HG02884 (cell line): Measurements from ENCODE around the gene RPL21.
"Not testable (repeated sequence)": the region's sequence is repeated elsewhere in the genome, so short reads cannot be mapped to it uniquely, and the experiment has no call there.

ENCODE experiments used
- ATAC-seq: cut with Tn5 transposase; IDR thresholded peaks from one replicate; pipeline ENCODE4 v1.9.1; 2021; ENCODE audit warnings: mild to moderate bottlenecking, moderate library complexity; ENCODE audit not compliant: unreplicated experiment

RPL21 gene

DNA sequence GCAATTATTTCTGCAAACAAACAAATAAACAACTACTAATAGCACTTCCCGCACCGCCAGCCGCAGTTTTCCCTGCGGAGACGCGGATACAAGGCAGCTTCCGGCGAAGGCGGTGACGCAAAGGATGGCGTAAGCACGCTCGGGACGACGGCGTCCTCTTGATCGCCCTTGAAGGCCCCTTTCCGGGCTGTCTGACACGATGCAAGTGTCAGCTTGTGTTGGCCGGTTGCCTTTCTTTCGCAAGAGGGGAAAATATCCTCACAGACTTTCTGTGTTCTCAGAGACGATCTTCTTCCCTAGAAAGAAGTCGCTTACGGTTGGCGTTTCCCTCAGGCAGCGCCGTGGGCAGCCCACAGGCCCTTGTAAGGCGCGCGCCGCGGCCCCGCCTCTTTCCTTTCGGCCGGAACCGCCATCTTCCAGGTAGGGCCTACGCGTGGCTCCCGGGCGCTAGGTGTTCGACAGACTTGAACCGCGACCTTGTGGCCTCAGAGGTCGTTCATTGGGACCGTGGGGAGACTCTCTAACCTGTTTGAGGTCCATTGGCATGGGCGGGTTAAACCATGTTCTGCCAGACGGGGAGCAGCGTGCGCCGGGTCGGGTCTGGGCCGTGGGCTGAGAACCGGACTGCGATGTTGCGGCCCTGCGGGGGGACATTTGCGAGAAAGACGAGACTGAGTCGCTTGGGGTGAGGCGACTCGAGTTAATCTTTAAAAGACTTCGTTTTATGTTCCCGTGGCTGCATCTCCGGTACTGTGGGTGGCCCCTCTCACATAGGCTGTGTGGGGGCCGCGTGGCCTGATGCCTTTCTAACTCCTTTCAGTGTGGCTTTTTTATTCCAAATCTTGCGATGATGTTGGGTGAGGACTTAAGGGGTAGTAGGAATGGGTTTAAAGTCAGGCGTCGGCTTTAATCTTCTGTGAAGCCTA lies at the start of gene RPL21:
Gene RPL21, plus strand, starts transcription at position 393 of the 926 bp plus-strand sequence. CDS start 2,219 bp downstream, outside the sequence.
- peak; percentile 89 for ATAC-seq

DNA sequence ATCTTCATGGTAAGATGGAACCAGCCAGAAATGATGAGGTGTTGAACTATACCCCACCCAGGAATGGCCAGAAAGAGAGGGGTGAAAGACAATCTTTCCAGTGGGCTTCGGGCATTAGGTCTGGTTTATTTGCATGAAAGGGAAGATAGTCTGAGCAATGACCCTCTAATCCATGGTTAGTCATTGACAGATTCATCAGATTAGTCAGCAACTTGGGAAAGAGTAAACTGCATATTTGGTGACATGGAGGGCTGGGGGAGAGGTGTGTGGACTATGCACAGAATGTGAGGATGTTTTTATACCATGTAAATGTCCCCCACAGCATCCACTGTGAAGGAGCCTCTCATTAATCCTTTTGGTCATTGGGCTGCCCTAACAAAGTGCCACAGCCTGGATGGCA lies 49.7 kb upstream of the RPL21 start:
- ATAC-seq = no peak

DNA sequence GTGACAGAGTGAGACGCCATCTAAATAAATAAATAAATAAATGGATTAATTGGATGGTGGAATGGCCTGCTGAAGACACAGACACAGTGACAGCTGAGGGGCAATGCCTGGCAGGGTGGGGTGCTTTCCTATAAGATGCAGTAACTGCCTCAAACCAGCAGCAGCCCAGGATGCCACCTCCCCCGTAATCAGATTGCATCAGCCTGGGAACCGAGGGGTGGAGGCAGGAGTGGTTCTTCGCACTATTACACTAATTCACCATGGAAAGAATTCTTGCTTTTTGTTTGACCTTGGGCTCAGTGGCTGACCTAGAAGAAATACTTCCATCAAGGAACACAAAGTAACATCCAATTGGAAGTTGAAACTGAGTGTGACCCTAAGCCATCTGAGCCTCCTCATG lies 48.2 kb upstream of the RPL21 start:
- no peak for ATAC-seq

DNA sequence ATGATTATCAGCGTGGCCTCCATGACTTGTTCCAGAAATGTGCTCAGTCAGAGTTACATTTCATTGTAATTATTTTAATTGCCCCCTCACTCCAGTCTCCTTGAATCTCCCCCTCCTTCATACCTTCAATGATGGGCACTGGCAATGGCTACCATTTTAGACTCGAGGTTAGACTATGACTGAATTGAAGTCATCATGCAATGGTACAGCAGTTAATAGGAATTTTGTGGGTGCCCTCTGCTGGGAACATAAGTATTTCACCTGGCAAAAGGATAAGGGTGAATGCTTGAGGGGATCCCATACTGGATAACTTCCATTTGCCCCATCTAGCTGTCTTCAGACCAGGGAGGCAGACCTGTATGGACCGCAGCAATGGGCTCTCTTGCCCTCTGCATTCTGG lies 47.5 kb upstream of the RPL21 start:
- ATAC-seq = no peak

DNA sequence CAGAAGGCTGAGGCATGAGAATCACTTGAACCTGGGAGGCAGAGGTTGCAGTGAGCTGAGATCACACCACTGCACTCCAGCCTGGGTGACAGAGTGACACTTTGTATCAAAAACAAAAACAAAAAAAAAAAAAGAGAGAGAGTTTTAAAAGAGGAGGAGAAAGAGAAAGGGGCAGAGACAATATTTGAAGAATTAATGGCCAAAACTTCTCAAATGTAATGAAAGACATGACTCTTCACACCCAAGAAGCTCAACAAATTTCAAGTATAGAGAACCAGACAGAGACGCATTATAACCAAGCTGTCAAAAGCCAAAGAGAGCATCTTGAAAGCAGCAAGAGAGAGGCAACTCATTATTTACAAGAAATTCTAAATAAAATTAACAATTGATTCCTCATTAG lies 42.8 kb upstream of the RPL21 start:
- ATAC-seq = no peak

DNA sequence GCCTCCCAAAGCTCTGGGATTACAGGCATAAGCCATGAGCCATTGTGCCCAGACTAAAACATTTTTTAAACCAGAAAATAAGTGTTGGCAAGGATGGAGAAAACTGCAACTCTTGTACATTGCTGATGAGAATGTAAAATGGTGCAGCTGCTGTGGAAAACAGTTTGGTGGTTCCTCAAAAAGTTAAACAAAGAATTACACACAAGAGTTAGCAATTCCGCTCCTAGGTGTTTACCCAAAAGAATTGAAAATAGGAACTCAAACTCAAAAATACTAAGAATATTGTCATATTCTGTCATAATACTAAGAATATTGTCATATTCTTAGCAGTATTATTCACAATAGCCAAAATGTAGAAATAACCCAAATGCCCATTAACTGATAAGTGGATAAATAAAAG lies 40.1 kb upstream of the RPL21 start:
- ATAC-seq = no peak

DNA sequence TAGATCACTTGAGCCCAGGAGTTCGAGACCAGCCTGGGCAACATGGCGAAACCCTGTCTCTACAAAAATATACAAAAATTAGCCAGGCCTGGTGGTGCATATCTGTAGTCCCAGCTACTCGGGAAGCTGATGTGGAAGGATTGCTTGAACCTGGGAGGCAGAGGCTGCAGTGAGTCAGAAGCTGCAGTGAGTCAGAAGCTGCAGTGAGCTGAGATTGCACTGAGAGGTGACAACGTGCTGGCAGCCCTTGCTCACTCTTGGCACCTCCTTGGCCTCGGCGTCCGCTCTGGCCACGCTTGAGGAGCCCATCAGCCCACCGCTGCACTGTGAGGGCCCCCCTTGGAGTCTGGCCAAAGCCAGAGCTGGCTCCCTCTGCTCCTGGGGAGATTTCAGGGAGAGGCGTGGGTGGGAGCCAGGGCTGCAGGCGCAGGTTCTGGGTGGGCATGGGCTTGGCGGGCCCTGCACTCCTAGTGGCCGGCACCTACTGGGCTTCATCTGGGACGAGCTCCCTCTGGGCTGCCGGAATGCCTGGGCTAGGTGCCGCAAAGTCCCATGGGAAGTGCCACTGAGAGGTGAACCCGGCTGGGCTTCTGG lies 39.5 kb upstream of the RPL21 start:
- no peak for ATAC-seq

DNA sequence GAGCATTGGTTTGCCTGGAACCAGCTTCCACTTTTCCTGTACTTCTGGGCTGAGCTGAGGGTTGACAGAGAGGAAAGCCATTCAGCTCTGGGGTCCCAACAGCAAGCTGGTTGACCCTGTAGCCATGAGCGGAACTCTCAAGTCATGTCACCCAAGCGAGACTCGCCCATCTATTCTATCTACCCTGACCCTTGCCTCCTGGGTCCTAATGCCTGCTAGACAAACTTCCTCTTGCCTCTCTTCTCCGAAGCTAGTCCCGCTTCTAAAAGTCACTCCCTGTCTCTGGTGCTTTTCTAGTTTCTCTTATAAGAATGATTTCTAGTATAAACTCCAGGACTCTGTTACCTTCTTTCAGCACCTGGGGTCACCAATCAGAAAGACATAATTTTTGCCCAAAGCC lies 38.0 kb upstream of the RPL21 start:
- ATAC-seq = not testable (repeated sequence)

DNA sequence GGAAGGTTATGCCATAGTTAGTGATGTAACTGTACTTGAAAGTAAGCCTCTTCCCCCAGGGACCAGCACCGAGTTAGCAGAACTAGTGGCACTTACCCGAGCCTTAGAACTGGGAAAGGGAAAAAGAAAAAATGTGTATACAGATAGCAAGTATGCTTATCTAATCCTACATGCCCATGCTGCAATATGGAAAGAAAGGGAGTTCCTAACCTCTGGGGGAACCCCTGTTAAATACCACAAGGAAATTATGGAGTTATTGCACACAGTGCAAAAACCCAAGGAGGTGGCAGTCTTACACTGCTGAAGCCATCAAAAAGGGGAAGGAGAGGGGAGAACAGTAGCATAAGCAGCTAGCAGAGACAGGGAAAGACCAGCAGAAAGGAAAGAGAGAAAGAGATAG lies 33.6 kb upstream of the RPL21 start:
- not testable (repeated sequence) for ATAC-seq

DNA sequence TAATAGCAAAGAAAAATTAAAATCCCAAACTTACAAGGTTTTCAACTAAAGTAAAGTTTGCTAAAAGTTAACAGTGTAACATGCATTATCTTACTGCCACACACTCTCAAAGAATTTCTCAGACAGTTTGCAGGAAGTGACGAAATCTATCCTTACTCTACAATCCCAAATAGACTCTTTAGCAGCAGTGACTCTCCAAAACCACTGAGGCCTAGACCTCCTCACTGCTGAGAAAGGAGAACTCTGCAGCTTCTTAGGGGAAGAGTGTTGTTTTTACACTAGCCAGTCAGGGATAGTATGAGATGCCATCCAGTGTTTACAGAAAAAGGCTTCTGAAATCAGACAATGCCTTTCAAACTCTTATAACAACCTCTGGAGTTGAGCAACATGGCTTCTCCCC lies 32.5 kb upstream of the RPL21 start:
- ATAC-seq = not testable (repeated sequence)

DNA sequence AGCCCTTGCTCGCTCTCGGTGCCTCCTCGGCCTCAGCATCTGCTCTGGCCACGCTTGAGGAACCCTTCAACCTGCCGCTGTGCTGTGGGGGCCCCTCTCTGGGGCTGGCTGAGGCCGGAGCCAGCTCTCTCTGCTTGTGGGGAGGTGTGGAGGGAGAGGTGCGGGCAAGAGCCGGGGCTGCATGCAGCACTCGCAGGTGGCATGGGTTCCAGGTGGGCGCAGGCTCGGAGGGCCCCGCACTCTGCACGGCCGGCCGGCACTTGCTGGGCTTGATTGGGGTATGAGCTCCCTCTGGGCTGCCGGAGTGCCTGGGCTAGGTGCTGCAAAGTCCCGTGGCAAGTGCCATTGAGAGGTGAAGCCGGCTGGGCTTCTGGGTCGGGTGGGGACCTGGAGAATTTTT lies 31.7 kb upstream of the RPL21 start:
- no peak for ATAC-seq

DNA sequence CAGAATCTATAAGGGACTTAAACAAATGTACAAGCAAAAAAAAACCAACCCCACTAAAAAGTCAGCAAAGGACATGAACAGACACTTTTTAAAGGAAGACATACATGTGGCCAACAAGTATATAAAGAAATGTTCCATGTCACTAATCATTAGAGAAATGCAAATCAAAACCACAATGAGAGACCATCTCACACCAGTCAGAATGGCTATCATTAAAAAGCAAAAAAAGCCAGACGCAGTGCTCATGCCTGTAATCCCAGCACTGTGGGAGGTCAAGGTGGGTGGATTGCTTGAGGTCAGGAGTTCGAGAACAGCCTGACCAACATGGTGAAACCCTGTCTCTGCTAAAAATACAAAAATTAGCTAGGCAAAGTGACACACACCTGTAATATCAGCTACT lies 29.3 kb upstream of the RPL21 start:
- peak; percentile 42 for ATAC-seq

DNA sequence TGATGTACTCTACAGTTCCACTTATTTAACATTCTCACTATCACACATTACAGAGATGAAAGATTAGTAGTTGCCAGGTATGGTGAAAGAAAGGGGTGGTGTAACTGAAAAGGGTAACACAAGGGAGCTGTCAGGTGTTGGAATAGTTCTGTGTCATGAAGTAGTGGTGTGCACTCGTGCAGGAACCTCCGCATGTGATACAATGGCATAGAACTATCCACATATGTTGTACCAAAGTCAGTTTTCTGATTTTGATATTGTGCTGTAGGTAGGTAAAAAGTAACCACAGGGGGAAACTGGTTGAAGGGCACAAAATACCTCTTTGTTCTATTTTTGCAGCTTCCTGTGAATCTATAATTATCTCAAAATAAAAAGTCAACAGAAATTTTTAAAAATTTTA lies 24.4 kb upstream of the RPL21 start:
- ATAC-seq = no peak

DNA sequence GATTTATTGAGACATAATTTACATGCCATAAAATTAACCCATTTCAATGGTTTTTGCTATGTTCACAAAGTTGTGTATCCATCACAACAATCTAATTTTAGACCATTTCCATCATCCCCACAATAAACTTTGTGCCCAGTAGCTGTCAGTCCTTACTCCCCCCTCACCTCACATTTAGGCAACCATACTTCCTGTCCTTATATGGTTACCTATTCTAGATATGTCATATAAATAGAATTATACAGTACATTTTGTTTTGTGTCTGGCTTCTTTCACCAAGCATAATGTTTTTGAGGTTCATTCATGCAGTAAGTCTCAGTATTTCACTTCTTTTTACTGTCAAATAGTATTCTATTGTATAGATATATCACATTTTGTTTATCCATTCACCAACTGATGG lies 23.2 kb upstream of the RPL21 start:
- ATAC-seq = no peak

DNA sequence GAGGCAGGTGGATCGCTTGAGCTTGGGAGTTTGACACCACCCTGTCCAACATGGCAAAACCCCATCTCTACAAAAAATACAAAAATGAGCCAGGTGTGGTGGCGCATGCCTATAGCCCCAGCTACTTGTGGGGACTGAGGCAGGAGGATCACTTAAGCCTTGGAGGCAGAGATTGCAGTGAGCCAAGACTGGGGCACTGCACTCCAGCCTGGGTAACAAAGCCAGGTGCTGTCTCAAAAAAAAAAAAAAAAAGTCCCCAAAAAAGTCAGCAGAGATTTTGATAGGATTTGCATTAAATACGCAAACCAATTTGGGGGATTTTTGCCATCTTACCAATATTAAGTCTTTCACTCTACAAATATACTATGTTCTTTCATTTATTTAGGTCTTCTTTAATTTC lies 21.7 kb upstream of the RPL21 start:
- no peak for ATAC-seq

DNA sequence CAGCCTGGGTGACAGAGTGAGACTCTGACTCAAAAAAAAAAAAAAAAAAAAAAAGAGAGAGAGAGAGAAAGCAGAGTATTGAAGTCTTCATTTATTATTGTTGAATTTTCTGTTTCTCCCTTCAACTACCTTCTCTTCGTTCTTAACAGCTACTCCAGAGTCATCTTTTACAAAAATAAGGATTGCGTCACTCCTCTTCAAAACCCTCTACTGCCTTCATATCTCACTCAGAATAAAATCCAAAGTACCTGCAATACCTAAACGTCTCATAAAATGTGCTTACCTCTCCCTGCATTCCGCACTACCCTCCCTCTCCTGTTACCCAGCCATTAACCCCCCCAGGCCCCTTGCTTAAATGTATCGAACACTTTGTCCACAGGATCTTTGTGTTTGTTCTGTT lies 17.4 kb upstream of the RPL21 start:
- no peak for ATAC-seq

DNA sequence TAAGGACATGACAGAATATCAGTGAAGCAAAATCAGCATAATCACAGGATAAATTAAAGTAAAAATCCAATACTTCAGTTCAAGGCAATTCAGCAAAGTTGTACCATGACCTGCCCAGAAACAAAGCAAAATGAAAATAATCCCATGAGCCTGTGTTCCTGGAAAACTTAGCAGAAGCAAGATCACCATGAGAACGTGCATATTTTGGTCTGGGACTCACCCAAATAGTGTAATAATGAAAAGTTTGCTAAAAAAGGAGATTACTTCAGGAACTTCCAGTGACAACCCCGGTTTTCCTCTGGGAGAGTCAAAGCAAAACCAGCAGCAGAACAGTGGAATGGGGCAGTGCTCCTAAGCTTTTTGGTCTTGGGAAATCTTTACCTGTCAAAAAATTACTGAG lies 14.9 kb upstream of the RPL21 start:
- ATAC-seq = no peak

DNA sequence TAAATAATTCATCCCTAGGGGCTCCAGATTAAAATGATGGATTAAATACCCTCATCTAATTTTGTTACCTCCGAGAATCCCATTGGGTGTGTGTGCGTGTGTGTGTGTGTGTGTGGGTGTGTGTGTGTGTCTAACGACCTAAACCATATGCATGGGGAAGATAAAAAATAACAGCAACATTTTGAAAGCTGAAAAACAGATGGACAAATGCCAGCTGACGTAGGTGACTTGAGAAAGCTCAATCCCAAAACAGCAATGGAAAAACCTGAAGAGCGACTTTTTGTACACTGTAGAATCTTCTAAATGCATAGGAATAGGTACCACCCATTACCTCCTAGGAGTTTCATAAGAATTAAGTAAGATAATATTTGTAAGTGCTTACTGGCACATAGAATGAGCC lies 8.7 kb upstream of the RPL21 start:
- ATAC-seq = no peak

DNA sequence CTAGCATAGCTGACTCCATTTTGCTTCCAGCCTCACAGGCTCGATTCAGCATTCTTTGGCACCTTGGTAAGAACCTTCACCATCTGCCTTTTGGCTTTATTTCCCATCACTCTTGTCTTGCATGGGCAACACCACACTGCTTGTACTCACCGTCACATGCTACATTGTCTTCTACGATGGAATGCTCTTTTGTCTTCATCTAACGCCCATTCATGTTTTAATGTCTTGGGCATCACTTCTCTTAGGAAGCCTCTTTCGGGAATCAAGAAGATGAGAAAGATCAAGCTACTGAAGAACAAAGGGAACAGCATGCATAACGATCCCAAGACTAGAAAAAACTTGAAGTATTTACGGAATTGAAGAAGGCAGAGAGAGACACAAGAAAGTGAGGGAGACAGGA lies 5.7 kb upstream of the RPL21 start:
- no peak for ATAC-seq

DNA sequence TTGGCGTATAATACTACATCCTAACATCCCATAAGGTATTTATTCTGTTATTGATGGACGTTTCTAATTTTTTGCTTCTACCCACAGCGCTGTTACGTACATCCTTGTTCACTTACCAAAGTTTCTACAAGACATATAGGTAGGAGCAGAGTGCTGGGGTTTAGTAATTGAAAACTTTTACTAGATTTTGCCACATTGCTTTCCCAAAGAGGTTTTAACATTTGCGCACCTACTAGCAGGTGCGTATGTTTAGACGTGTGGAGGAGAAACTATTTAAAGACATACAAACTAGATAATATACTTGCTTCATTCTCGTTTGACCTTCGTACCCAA lies 559 bp upstream of the RPL21 start:
- ATAC-seq = no peak

DNA sequence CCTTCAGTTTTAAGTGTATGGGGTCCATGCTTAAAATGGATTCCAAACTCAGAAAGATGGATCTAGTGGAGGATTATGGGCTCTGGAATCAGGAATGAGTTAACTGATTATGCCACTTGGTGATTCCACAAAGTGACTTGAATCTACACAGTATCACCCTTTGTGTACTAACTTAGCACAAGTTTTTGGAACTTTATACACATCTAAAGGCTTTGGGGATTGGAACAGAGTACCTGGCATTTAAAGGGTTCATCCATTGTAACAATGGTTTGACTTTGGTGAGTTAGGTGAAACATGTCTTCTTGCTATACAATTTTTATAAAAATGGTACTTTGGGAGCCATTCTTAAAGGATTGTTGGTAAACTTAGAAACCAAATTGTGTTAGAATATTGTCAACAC lies 1.1 kb downstream of the RPL21 start:
- ATAC-seq = no peak

DNA sequence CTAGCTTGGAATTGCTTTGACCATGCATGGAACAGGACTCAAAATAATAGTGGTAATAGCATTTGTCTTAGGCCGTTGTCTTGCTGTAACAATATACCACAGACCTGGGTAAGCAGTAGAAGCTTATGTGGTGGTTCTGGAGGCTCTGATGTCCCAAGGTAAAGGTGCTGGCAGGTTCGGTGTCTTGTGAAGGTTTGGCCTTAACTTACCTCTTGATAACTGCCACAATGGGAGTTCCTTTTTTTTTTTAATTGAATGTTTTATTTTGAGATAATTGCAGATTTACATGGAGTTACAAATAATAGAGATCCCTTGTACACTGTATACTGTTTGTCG lies 5.8 kb downstream of the RPL21 start:
- ATAC-seq = no peak
